Astrocyte (in vitro differentiated cells and primary cell): ENCODE results near the gene MYO15B.

Experiments used
- CTCF ChIP-seq: IDR thresholded peaks from 2 replicates; pipeline ENCODE4 v1.5.1; 2011; ENCODE audit warnings: low read depth, mild to moderate bottlenecking, inconsistent platforms, low read length, moderate library complexity; ENCODE audit not compliant: insufficient read depth
- EZH2 ChIP-seq: IDR thresholded peaks from 2 replicates; pipeline ENCODE4 v1.6.1; 2012; ENCODE audit warnings: mild to moderate bottlenecking, low read length, inconsistent platforms; ENCODE audit not compliant: insufficient read depth

DNA sequence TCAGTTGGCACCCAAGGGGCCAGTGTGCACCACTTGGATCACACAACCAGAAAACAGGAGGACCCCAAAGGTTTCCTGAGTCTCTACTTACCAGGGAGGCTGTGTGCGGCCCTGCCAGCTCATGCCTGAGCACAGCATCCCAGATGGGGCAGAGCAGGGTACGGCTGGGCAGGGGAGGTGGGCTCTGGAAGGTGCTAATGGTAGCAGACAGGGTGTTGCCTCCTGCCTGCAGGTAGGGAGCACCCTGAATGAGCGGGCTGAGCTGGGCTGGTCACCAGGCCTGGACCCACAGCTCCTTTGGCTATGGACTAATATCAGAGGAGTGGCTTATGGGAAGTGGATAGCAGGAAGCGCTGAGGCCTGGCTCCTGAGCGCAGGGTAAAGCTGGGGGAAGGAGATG lies 64.7 kb downstream of the MYO15B start:
- TF ChIP-seq CTCF, result no peak
- no peak for TF ChIP-seq EZH2
